Epithelial cell of proximal tubule (primary cell): ENCODE results near the gene LTBP2. TPM values are rescaled to one million over a fixed set of nuclear protein-coding genes. Genes with fewer than 3 reads are reported as not detected.

ENCODE experiments used
- DNase-seq: peaks from one replicate; pipeline ENCODE4 v3.0.0-alpha.2; 2011; ENCODE audit warnings: low read depth
- H3K4me3 ChIP-seq: 2 replicates; pipeline ENCODE4 v1.5.1; 2011; ENCODE audit warnings: low read depth, mild to moderate bottlenecking, low read length
- total RNA-seq: library from RNA; depleted of rRNA; stranded (reverse); fragments of >200 nt; gene quantifications from 2 replicates; pipeline ENCODE4 v1.2.3, GENCODE V29; 2015
- TF ChIP-seq, protein P1 (sequence below): conservative IDR thresholded peaks from 2 replicates; pipeline ENCODE4 v1.5.1; 2012; ENCODE audit warnings: low read depth, mild to moderate bottlenecking, low read length

LTBP2 gene
- total RNA-seq, 1 donor from 2014 or later = 33.1 TPM

DNA sequence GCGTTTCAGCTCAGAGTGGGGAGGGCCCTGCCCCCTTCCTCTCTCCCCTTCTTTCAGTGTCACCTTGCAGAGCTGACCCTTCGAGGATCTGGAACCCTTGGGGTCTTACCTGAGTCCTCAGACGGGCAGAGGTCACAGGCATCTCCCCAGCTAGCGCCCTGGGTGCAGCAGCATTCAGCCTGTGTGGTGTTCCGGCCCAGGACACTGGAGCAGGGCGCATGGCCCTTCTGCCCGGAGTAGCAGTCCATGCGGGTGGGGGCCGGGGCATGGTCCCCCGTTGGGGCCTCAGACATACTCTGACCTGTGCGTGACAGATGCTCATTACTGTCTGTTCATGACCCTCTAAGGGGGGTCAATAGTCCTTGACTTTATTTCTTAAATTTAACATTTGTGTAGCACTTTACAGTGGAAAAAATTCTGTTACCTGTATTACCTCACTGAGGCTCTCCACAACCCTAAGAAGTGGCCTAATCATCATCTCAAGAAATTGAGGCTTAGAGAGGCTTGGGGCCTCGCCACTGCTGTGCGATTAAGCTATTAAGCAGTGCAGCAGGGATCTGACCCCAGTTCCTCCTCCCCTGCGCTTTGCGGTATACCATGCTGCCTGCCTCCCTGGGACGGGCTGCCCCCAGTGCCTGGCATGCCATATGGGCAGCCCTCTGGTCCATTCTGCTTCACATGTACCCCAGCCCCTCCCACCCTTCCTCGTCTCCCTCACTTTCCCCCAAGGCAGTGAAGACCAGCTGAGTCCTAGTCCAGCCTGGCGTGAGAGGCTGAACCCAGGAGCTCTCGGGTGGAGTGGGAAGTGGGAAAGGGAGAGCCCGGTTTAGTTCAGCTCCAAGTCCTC is 106.9 kb downstream of the LTBP2 start:
- TF ChIP-seq, protein P1, sequence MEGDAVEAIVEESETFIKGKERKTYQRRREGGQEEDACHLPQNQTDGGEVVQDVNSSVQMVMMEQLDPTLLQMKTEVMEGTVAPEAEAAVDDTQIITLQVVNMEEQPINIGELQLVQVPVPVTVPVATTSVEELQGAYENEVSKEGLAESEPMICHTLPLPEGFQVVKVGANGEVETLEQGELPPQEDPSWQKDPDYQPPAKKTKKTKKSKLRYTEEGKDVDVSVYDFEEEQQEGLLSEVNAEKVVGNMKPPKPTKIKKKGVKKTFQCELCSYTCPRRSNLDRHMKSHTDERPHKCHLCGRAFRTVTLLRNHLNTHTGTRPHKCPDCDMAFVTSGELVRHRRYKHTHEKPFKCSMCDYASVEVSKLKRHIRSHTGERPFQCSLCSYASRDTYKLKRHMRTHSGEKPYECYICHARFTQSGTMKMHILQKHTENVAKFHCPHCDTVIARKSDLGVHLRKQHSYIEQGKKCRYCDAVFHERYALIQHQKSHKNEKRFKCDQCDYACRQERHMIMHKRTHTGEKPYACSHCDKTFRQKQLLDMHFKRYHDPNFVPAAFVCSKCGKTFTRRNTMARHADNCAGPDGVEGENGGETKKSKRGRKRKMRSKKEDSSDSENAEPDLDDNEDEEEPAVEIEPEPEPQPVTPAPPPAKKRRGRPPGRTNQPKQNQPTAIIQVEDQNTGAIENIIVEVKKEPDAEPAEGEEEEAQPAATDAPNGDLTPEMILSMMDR = no peak
- no peak overlapping the region for H3K4me3 ChIP-seq
- no peak for DNase-seq

DNA sequence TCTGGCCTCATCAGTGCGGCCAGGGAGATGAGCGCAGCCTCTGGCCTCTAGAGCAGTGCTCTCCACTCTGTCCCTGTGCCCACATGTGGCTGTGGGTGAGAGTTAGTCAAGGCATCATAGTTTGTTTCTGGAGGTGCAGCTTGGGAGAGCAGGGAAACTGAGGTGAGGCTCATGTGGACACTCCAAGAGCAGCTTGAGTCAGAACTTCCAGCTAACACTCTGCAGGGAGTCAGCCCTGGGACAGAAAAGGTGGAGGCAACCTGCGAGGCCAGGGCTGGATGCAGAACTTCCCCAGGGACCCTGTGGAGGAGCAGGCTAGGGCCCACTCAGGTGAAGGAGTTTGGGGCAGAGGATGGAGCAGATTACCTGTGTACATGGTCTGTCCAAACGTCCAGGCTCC is 107.6 kb downstream of the LTBP2 start:
- no peak overlapping the region for H3K4me3 ChIP-seq
- TF ChIP-seq, protein P1 = no peak
- no peak for DNase-seq

DNA sequence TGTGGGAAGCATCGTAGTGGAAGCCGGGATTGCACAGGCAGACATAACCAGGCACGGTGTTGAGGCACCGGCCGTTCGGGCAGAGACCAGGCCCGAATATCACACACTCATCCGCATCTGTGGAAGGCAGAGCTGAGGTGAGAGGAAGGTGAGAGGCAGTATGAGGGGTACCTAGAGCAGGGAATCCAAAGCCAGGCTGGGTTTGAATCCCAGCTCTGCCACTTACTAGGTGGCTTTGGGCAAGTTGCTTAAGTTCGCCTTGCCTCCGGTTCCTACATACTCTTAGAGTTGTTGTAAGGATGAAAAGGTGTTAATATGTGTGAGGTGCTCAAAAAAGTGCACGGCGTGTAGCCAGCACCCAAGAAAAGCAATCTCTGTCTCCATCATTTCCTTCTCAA is 108.1 kb downstream of the LTBP2 start:
- TF ChIP-seq, protein P1 = no peak
- no peak overlapping the region for H3K4me3 ChIP-seq
- no peak for DNase-seq

DNA sequence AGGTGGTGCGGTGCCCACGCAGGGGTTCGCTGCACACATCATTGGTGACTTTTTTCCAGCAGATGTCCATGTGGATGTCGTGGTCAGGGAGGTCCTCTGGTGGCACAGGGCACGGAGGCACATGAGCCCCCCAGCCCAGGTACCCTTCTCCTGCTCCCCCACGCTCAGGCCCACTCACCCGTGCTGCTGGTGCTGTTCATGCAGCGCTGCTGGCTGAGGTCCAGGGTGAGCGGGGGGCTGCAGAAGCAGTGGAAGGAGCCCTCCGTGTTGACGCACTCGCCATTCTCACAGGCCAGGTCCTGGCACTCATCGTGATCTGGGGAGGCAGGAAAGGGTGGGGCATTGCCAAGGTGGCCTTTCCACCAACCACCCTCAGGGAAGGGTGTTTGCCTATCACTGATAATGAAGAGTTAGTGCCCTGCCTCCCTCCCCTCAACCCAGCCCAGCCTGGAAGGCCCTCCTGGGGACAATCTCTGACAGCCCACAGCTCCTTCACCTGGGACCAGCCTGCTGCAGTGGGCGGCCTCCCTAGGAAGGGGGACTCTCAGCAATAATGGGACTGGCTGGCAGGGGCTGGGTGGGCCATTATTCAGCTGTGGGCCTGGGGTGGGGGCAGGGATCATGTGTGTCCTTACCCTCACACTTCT is 108.6 kb downstream of the LTBP2 start:
- TF ChIP-seq, protein P1 = no peak
- no peak for DNase-seq
- H3K4me3 ChIP-seq = no peak overlapping the region

DNA sequence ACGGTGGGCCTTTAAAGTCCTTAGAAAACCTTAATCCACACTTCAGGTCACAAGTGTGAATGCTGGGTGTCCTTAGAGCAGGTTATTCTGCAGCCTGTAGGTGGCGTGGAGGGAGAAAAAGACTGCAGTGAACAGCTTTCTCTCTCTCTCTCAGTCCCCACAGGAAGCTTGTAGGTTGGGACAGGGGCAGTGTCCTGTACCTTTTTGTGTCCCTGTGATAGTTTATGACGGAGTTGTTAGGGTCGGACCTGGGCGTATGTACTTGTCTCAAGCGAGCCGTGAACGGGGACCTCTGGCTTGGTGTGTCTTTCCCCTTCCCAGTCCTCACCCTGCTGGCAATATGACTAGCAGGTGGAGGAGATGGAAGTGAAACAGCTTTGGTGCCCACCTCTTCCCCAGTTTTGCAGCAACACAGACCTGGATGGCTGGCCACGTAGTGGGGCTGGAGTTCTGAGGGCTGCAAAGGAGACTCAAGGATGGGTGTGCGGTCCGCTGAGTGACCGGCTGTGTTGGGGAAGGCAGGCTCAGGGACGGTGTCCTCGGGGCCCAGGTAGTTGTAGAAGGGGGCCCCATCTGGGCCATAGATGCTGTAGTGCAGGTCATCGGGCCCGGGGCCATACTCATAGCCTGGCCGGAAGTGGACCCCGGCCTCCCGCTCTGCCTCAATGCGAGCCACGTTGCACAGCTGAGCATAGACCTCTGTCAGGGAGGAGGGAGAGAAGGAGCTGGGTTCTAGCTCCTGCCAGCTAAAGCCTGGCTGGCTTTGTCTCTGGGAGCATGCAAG is 109.6 kb downstream of the LTBP2 start:
- DNase-seq = no peak
- H3K4me3 ChIP-seq = no peak overlapping the region
- TF ChIP-seq, protein P1 = peak; percentile 68

DNA sequence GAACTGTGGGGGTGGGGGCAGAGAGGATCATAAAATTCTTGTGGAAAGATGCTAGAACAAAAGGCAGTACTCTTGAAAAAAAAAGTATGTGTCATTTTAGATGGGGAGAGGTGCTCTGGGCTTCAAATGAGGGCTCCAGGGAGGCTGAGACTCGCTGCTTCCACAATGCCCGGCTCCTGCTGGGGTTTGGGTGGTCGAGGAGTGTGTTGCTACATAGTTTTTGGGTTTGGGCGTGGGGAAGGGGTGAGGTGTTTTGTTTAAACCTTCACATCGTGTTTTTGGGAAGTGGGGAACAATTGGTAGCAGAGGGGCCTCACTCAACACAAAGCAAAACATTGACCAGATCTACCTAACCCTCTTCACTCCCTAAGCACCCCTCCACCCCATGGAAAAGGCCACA is 110.3 kb downstream of the LTBP2 start:
- H3K4me3 ChIP-seq = no peak overlapping the region
- TF ChIP-seq, protein P1 = no peak
- no peak for DNase-seq
